Smooth muscle cell (in vitro differentiated cells): ENCODE data around the gene CEP85L. TPM values are rescaled to one million over a fixed set of nuclear protein-coding genes. Genes with fewer than 3 reads are reported as not detected.

Source experiments
- DNase-seq: peaks from one replicate; lab custom pipeline; 2025; ENCODE audit not compliant: unreplicated experiment; lab: John Stamatoyannopoulos, UW
- H2AFZ ChIP-seq: fragments of 200-600 bp; sonication (generic); 2 replicates; pipeline ENCODE4 v1.6.0; 2016; ENCODE audit warnings: antibody characterized with exemption, low read depth, mild to moderate bottlenecking
- H3F3A ChIP-seq: fragments of 200-600 bp; sonication (generic); 2 replicates; pipeline ENCODE4 v1.6.0; 2017; ENCODE audit warnings: antibody characterized with exemption, low read depth
- H3K27ac ChIP-seq: fragments of 200-600 bp; sonication (generic); 2 replicates; pipeline ENCODE4 v1.5.1; 2016; ENCODE audit warnings: low read depth, mild to moderate bottlenecking
- H3K27me3 ChIP-seq: fragments of 200-600 bp; sonication (generic); 2 replicates; pipeline ENCODE4 v1.6.1; 2016; ENCODE audit warnings: low read depth, mild to moderate bottlenecking
- H3K36me3 ChIP-seq: fragments of 200-600 bp; sonication (generic); 2 replicates; pipeline ENCODE4 v1.5.1; 2016; ENCODE audit warnings: low read depth
- H3K4me1 ChIP-seq: fragments of 200-600 bp; sonication (generic); 2 replicates; pipeline ENCODE4 v1.5.1; 2016; ENCODE audit warnings: low read depth
- H3K4me2 ChIP-seq: fragments of 200-600 bp; sonication (generic); 2 replicates; pipeline ENCODE4 v1.6.0; 2016; ENCODE audit warnings: mild to moderate bottlenecking
- H3K4me3 ChIP-seq: fragments of 200-600 bp; sonication (generic); 2 replicates; pipeline ENCODE4 v1.5.1; 2016; ENCODE audit warnings: mild to moderate bottlenecking
- H3K79me2 ChIP-seq: fragments of 200-600 bp; sonication (generic); 2 replicates; pipeline ENCODE4 v1.6.0; 2016; ENCODE audit warnings: low read depth, mild to moderate bottlenecking
- H3K9ac ChIP-seq: fragments of 200-600 bp; sonication (generic); 2 replicates; pipeline ENCODE4 v1.6.0; 2016; ENCODE audit warnings: low read depth
- H3K9me3 ChIP-seq: fragments of 200-600 bp; sonication (generic); replicated peaks from 2 replicates; pipeline ENCODE4 v1.5.1; 2016; ENCODE audit warnings: low read depth
- H4K20me1 ChIP-seq: fragments of 200-600 bp; sonication (generic); 2 replicates; pipeline ENCODE4 v1.6.0; 2016; ENCODE audit warnings: low read depth
- WGBS: methylation state at CpG from one replicate; pipeline ENCODE4 v1.1.7; 2016; ENCODE audit warnings: low lambda C conversion rate; 5-methylcytosine and 5-hydroxymethylcytosine counted together
- polyA plus RNA-seq: library from polyadenylated mRNA; unstranded; fragments of >200 nt; fragmentation: Nextera tagmentation; extraction: Ambion mirVana; gene quantifications from 2 replicates; pipeline ENCODE4 v1.2.1, GENCODE V29; 2016
- total RNA-seq: library from RNA; depleted of rRNA; stranded (reverse); fragments of >200 nt; gene quantifications from 2 replicates; pipeline ENCODE4 v1.2.3, GENCODE V29; 2014
- TF ChIP-seq, protein P1 (sequence below): fragments of 200-600 bp; sonication (generic); IDR thresholded peaks from 2 replicates; pipeline ENCODE4 v1.5.1; 2017; ENCODE audit warnings: borderline replicate concordance, mild to moderate bottlenecking, antibody characterized with exemption; ENCODE audit not compliant: insufficient read depth, poor library complexity, severe bottlenecking

Gene CEP85L
- total and polyA plus RNA-seq, 2 experiments from 2014 or later, result 36.5 to 65.6 TPM

DNA sequence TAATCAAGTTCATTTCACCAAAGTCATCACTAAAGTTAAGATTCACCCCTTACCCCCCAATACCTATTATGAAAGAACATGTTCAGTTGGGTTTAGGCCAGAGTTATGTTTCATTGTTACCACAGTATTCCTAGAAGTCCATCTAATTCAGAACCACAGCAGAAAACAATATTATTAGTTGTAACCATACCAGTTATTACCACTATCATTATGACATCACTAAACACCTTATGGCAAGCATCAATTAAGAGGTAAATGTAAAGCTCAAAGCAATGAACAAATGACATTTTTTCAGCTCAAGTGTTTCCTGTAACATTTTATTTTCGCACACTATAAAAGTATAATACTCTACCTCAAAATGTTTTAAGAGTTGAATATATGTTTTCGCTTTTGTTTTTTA, 4.4 kb downstream of the CEP85L start:
- TF ChIP-seq, protein P1, sequence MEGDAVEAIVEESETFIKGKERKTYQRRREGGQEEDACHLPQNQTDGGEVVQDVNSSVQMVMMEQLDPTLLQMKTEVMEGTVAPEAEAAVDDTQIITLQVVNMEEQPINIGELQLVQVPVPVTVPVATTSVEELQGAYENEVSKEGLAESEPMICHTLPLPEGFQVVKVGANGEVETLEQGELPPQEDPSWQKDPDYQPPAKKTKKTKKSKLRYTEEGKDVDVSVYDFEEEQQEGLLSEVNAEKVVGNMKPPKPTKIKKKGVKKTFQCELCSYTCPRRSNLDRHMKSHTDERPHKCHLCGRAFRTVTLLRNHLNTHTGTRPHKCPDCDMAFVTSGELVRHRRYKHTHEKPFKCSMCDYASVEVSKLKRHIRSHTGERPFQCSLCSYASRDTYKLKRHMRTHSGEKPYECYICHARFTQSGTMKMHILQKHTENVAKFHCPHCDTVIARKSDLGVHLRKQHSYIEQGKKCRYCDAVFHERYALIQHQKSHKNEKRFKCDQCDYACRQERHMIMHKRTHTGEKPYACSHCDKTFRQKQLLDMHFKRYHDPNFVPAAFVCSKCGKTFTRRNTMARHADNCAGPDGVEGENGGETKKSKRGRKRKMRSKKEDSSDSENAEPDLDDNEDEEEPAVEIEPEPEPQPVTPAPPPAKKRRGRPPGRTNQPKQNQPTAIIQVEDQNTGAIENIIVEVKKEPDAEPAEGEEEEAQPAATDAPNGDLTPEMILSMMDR, result no peak
- no peaks in the 10 kb centered on the region for H3K9me3 ChIP-seq
- no peak overlapping the region for H3K4me3 ChIP-seq
- peaks cover 88% of the 10 kb centered on the region for H3K79me2 ChIP-seq
- H3K4me1 ChIP-seq, result peaks cover 14% of the 10 kb centered on the region
- H3K27me3 ChIP-seq, result no peaks in the 10 kb centered on the region
- 99% methylated on average over 2 of the region's 2 CpGs for WGBS
- no peak for DNase-seq
- H3K4me2 ChIP-seq, result no peak overlapping the region
- H3K9ac ChIP-seq, result no peak overlapping the region
- no peaks in the 10 kb centered on the region for H3F3A ChIP-seq
- H4K20me1 ChIP-seq, result peaks cover 49% of the 10 kb centered on the region
- H3K36me3 ChIP-seq, result no peaks in the 10 kb centered on the region
- no peak overlapping the region for H3K27ac ChIP-seq
- H2AFZ ChIP-seq, result no peak overlapping the region

DNA sequence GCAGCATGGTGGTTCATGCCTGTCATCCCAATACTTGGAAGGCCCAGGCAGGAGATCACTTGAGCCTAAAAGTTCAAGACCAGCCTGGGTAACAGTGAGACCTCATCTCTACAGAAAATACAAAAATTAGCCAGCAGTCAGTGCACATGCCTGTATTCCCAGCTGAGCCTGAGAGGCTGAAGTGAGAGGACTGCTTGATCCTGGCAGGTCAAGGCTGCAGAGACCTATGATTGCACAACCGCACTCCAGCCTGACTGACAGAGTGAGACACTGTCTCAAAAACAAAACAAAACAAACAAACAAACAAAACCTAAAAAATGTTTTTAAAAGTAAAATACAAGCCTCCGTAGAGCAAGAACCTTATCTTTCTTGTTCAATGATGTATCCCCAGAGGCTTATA, 6.0 kb downstream of the CEP85L start:
- Histone ChIP-seq H3K4me2 (no peak overlapping the region), H3K4me1 (peaks cover 14% of the 10 kb centered on the region), H3F3A (no peaks in the 10 kb centered on the region), H3K4me3 (no peak overlapping the region), H2AFZ (no peak overlapping the region), H3K9me3 (no peaks in the 10 kb centered on the region), H3K36me3 (no peaks in the 10 kb centered on the region), H3K79me2 (peaks cover 100% of the 10 kb centered on the region), H3K9ac (no peak overlapping the region), H4K20me1 (peaks cover 64% of the 10 kb centered on the region), H3K27ac (no peak overlapping the region), H3K27me3 (no peaks in the 10 kb centered on the region)
- TF ChIP-seq, protein P1, result no peak
- 82% methylated on average over 2 of the region's 2 CpGs for WGBS
- no peak for DNase-seq

DNA sequence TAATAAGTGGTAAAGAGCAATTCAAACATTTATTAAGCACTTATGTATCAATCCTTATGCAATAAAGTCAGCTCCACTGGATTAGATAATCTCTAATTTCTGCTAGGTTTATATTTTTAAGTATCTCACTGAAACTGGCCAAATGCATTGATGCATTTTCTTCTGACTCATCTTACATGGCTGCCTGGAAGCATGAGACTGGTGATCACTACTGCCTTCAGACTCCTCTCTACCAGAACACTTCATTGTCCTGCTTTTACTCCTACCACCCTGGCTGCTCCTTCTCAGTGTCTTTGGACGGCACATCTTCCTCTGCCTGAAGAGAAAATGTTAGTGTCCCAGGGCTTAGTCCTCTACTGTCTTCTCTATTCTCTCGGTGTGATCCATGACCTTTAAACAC, 7.4 kb downstream of the CEP85L start:
- Histone ChIP-seq H3K9me3 (no peaks in the 10 kb centered on the region), H3K27me3 (no peaks in the 10 kb centered on the region), H3K36me3 (no peaks in the 10 kb centered on the region), H3K9ac (no peak overlapping the region), H3K27ac (no peak overlapping the region), H3K4me2 (no peak overlapping the region), H4K20me1 (peaks cover 69% of the 10 kb centered on the region), H3K79me2 (peaks cover 100% of the 10 kb centered on the region), H3F3A (no peaks in the 10 kb centered on the region), H3K4me3 (no peak overlapping the region), H2AFZ (no peak overlapping the region), H3K4me1 (peaks cover 3% of the 10 kb centered on the region)
- WGBS, result 85% methylated on average over 2 of the region's 2 CpGs
- DNase-seq, result no peak
- TF ChIP-seq, protein P1, result no peak

DNA sequence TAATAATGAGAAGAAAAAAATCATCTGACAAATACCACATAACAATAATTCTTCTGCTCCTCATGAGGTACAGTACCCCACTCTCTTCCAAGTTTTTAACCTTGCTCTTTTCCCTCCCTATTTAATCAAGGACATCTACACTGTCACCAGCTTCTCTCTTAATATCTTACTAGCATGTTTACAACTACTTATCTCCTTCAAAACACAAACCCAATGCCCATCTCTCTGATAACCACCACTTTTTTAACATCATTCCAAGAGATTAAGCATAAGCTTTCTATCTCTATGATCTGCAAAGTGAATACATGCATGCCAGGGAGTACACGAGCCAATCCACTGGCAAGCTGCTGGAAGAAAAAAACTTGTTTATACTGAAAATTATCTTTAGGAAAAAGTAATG, 10.3 kb downstream of the CEP85L start:
- no peak for DNase-seq
- Histone ChIP-seq H3K27ac (no peak overlapping the region), H3K9me3 (no peaks in the 10 kb centered on the region), H4K20me1 (peaks cover 95% of the 10 kb centered on the region), H3K36me3 (no peaks in the 10 kb centered on the region), H3K9ac (no peak overlapping the region), H3F3A (no peaks in the 10 kb centered on the region), H3K4me1 (no peaks in the 10 kb centered on the region), H3K27me3 (no peaks in the 10 kb centered on the region), H3K4me2 (no peak overlapping the region), H3K4me3 (no peak overlapping the region), H2AFZ (no peak overlapping the region), H3K79me2 (peaks cover 100% of the 10 kb centered on the region)
- 39% methylated on average over 1 of the region's 1 CpG for WGBS
- TF ChIP-seq, protein P1, result no peak
